ENCODE measurements around the gene PLA2G2A. TPM values are rescaled to one million over a fixed set of nuclear protein-coding genes. Genes with fewer than 3 reads are reported as not detected.

PLA2G2A gene
- total and polyA plus RNA-seq, 12 donors = 2.8 to 593 (median 40.9) TPM

- no peak for DNase-seq
- intact Hi-C loops (cut with DNase I) = no loop called here
- Histone ChIP-seq H3K27ac (no peak overlapping the region), H3K9me3 (no peaks in the 10 kb centered on the region), H3K4me3 (no peak overlapping the region), H3K4me1 (no peaks in the 10 kb centered on the region), H3K27me3 (peaks cover 0 to 28% (median 9%) of the 10 kb centered on the region in 7 donors), H3K36me3 (no peaks in the 10 kb centered on the region)
- TF ChIP-seq, protein P1, sequence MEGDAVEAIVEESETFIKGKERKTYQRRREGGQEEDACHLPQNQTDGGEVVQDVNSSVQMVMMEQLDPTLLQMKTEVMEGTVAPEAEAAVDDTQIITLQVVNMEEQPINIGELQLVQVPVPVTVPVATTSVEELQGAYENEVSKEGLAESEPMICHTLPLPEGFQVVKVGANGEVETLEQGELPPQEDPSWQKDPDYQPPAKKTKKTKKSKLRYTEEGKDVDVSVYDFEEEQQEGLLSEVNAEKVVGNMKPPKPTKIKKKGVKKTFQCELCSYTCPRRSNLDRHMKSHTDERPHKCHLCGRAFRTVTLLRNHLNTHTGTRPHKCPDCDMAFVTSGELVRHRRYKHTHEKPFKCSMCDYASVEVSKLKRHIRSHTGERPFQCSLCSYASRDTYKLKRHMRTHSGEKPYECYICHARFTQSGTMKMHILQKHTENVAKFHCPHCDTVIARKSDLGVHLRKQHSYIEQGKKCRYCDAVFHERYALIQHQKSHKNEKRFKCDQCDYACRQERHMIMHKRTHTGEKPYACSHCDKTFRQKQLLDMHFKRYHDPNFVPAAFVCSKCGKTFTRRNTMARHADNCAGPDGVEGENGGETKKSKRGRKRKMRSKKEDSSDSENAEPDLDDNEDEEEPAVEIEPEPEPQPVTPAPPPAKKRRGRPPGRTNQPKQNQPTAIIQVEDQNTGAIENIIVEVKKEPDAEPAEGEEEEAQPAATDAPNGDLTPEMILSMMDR (IDR thresholded peaks at IDR 0.05) = no peak
- 71 to 83% methylated on average over 2 of the region's 2 CpGs for WGBS, 2 donors
- no peak for ATAC-seq
These were observed 25.4 kb downstream of the PLA2G2A start for GRCh38 chr1:19954059-19954458.

DNA sequence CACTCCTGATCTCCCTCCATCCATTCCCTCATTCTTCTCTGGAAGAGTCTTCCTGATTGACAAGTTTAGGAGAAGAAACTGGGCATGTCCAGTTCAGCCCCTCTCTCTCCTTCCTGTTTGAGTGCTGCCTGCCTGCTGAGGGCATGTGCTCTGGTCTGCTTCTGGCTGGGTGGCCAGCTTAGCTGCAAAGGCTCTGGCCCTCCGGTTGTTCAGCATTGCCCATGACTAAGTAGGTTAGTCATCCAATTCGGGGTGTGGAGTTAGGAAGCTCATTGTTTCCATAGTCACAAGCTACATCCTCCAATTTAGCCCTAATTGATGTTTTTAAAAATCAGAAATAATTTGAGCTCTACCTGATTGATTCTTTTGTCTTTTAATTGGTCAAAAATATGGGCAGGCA, 30.4 kb downstream of the PLA2G2A start:
- no peak overlapping the region for H3K27ac ChIP-seq
- WGBS, 2 donors = 57 to 68% methylated on average over 2 of the region's 2 CpGs
- no peaks in the 10 kb centered on the region for H3K9me3 ChIP-seq
- H3K4me1 ChIP-seq = no peaks in the 10 kb centered on the region
- TF ChIP-seq, protein P1 (IDR thresholded peaks at IDR 0.05) = no peak
- H3K27me3 ChIP-seq = peaks cover 0 to 45% (median 4%) of the 10 kb centered on the region in 7 donors
- no peaks in the 10 kb centered on the region for H3K36me3 ChIP-seq
- no peak overlapping the region for H3K4me3 ChIP-seq
- intact Hi-C loops (cut with DNase I) = no loop called here
- peak in 1 of 8 donors; percentile 51 for ATAC-seq
- no peak for DNase-seq

GRCh38 chr1:19946971-19947370, 32.4 kb downstream of the PLA2G2A start:
- no peaks in the 10 kb centered on the region for H3K9me3 ChIP-seq
- WGBS, 2 donors = 59 to 64% methylated on average over 3 of the region's 3 CpGs
- intact Hi-C loops (cut with DNase I) = no loop called here
- H3K27me3 ChIP-seq = peaks cover 0 to 42% (median 4%) of the 10 kb centered on the region in 7 donors
- no peak overlapping the region for H3K27ac ChIP-seq
- ATAC-seq (no peak), DNase-seq (no peak)
- no peaks in the 10 kb centered on the region for H3K36me3 ChIP-seq
- TF ChIP-seq, protein P1 (IDR thresholded peaks at IDR 0.05) = no peak
- no peaks in the 10 kb centered on the region for H3K4me1 ChIP-seq
- no peak overlapping the region for H3K4me3 ChIP-seq

GRCh38 chr1:19946331-19946751, 33.1 kb downstream of the PLA2G2A start:
- no peak overlapping the region for H3K4me3 ChIP-seq
- no peaks in the 10 kb centered on the region for H3K4me1 ChIP-seq
- no peaks in the 10 kb centered on the region for H3K36me3 ChIP-seq
- ATAC-seq (no peak), DNase-seq (no peak)
- no peak overlapping the region for H3K27ac ChIP-seq
- no peaks in the 10 kb centered on the region for H3K9me3 ChIP-seq
- intact Hi-C loops (cut with DNase I) = no loop called here
- TF ChIP-seq, protein P1 (IDR thresholded peaks at IDR 0.05) = no peak
- peaks cover 0 to 42% (median 4%) of the 10 kb centered on the region in 7 donors for H3K27me3 ChIP-seq
- WGBS, 2 donors = 49 to 51% methylated on average over 6 of the region's 6 CpGs

All from heart right ventricle (tissue), 16 donors.